ENCODE measurements around the gene B9D1. TPM values are rescaled to one million over a fixed set of nuclear protein-coding genes. Genes with fewer than 3 reads are reported as not detected.

The B9D1 gene
- total and polyA plus RNA-seq, 9 of the 15 experiments (the other 6 are each of a cell fraction or from before 2014, with no cell fraction given): 8.9 to 28.0 (median 17.9) TPM

- TF ChIP-seq IRF9 (tag; IDR thresholded peaks at IDR 0.05) (no peak), ELK3 (CRISPR knock-in tag; IDR thresholded peaks at IDR 0.05) (no peak), PHF21A (IDR thresholded peaks at IDR 0.05; ENCODE audit: borderline replicate concordance, low read depth) (no peak), ZNF41 (CRISPR knock-in tag; conservative IDR thresholded peaks at IDR 0.05) (no peak), KDM2B (CRISPR knock-in tag; IDR thresholded peaks at IDR 0.05) (no peak), CHD4 (IDR thresholded peaks at IDR 0.05; ENCODE audit: insufficient read depth, insufficient replicate concordance, low read depth, low read length, poor library complexity, severe bottlenecking) (no peak), ARNT (IDR thresholded peaks at IDR 0.05) (peak in 1 of 2 experiments; percentile 20; a peak in 1 of 4 replicates), ZNF3 (CRISPR knock-in tag; IDR thresholded peaks at IDR 0.05) (no peak), FOXK2 (conservative IDR thresholded peaks at IDR 0.05 in 1 of 2, IDR thresholded peaks at IDR 0.05 in 1 of 2; ENCODE audit: low read depth in 2 of 2) (no peak), ZNF224 (CRISPR knock-in tag; IDR thresholded peaks at IDR 0.05) (no peak), E2F6 (IDR thresholded peaks at IDR 0.05; ENCODE audit: borderline replicate concordance in 1 of 2, extremely low read depth in 1 of 2, insufficient read depth in 1 of 2, insufficient read length in 1 of 2, low read depth in 1 of 2, low read length in 1 of 2, poor library complexity in 1 of 2, severe bottlenecking in 1 of 2) (no peak), RHOXF2B (CRISPR knock-in tag; conservative IDR thresholded peaks at IDR 0.05) (no peak), RNF219 (CRISPR knock-in tag; IDR thresholded peaks at IDR 0.05) (no peak), PHB (CRISPR knock-in tag; IDR thresholded peaks at IDR 0.05) (no peak), FOXM1 (IDR thresholded peaks at IDR 0.05; ENCODE audit: low read depth) (no peak), FOXM1 (CRISPR knock-in tag; IDR thresholded peaks at IDR 0.05; ENCODE audit: low read depth) (no peak), TOE1 (IDR thresholded peaks at IDR 0.05; ENCODE audit: borderline replicate concordance) (no peak), TOE1 (CRISPR knock-in tag; IDR thresholded peaks at IDR 0.05; ENCODE audit: borderline replicate concordance, low read depth) (no peak), PKNOX1 (IDR thresholded peaks at IDR 0.05) (peak; percentile 55; the same call in 1 of the 2 replicates), FOXA3 (CRISPR knock-in tag; conservative IDR thresholded peaks at IDR 0.05 in 1 of 2, IDR thresholded peaks at IDR 0.05 in 1 of 2) (no peak), NONO (IDR thresholded peaks at IDR 0.05; ENCODE audit: low read depth in 2 of 2, low read length in 1 of 2) (no peak), TCF3 (CRISPR knock-in tag; IDR thresholded peaks at IDR 0.05) (0 out of 2 replicates have a peak, but pooled peaks have one; percentile 11), PURB (CRISPR knock-in tag; IDR thresholded peaks at IDR 0.05; ENCODE audit: low read depth) (no peak)
These were observed 57.3 kb downstream of the B9D1 start (continued) for GRCh38 chr17:19305256-19305655.

Measured in K562 (cell line).